ENCODE data around the gene OGFOD1. TPM values are rescaled to one million over a fixed set of nuclear protein-coding genes. Genes with fewer than 3 reads are reported as not detected.

Gene OGFOD1
- polyA plus RNA-seq, 3 donors = 8.2 to 37.9 (median 23.4) TPM

GRCh38 chr16:56506941-56507340 lies 55.6 kb downstream of the OGFOD1 start:
- Histone ChIP-seq H4K20me1 (ENCODE audit: insufficient read depth, low read length) (peaks cover 2% of the 10 kb centered on the region), H3K4me3 (replicated peaks in 1 of 3; ENCODE audit: low read depth in 2 of 3, low read length in 3 of 3) (no peak overlapping the region), H3K4me1 (ENCODE audit: control insufficient read depth in 1 of 2, insufficient read depth in 2 of 2, low read length in 2 of 2) (no peaks in the 10 kb centered on the region), H3K27me3 (ENCODE audit: control insufficient read depth in 2 of 2, insufficient read depth in 2 of 2, low read length in 2 of 2) (no peaks in the 10 kb centered on the region), H3K27ac (ENCODE audit: low read depth in 1 of 2, low read length in 2 of 2) (no peak overlapping the region), H3K36me3 (replicated peaks in 1 of 2; ENCODE audit: control insufficient read depth in 1 of 2, insufficient read depth in 2 of 2, low read length in 2 of 2) (peaks cover 69 to 92% of the 10 kb centered on the region in 2 donors), H3K4me2 (replicated peaks; ENCODE audit: extremely low read depth, low read length, poor library complexity, severe bottlenecking) (no peak overlapping the region), H3K9ac (ENCODE audit: insufficient read depth, low read length, poor library complexity, severe bottlenecking) (no peak overlapping the region), H2AFZ (ENCODE audit: insufficient read depth, low read depth, low read length, poor library complexity, severe bottlenecking) (no peak overlapping the region), H3K79me2 (ENCODE audit: insufficient read depth, low read length) (no peaks in the 10 kb centered on the region), H3K9me3 (replicated peaks in 1 of 2; ENCODE audit: control insufficient read depth in 1 of 2, insufficient read depth in 1 of 2, low read length in 2 of 2) (no peaks in the 10 kb centered on the region)
- DNase-seq = no peak
- no peak for TF ChIP-seq CTCF (IDR thresholded peaks at IDR 0.05)
- no peaks in the 10 kb centered on the region for H3K27me3 Mint-ChIP-seq (ENCODE audit: low read depth in 3 of 3)
- peaks cover 66 to 78% of the 10 kb centered on the region in 2 donors for H3K36me3 Mint-ChIP-seq
- H3K9me3 Mint-ChIP-seq = no peaks in the 10 kb centered on the region
- no peak overlapping the region for H3K4me3 Mint-ChIP-seq
- H3K4me1 Mint-ChIP-seq = no peaks in the 10 kb centered on the region
- intact Hi-C loops (cut with micrococcal nuclease) = no loop called here
- H3K27ac Mint-ChIP-seq = no peak overlapping the region

DNA sequence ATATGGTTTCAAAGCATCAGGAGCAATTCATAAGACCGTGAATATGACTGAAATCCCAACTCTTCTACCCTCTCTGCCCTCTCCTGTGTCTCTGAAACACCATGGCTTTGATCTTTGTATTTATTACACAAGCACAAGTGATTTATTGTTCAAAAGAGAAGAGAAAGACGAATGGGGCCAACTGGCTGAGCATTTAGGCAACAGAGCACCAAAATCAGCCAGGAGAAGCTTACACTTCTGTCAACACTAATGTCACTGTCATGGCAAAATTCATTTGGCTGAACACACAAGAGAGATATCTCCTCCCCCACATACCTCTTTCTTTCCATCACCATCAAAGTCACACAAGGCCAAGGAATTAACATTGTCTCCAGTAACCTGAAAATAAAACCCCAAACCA lies 59.2 kb downstream of the OGFOD1 start:
- H3K4me2 ChIP-seq (replicated peaks; ENCODE audit: extremely low read depth, low read length, poor library complexity, severe bottlenecking) = no peak overlapping the region
- H3K9ac ChIP-seq (ENCODE audit: insufficient read depth, low read length, poor library complexity, severe bottlenecking) = no peak overlapping the region
- H3K4me3 ChIP-seq (replicated peaks in 1 of 3; ENCODE audit: low read depth in 2 of 3, low read length in 3 of 3) = no peak overlapping the region
- no peak for DNase-seq
- intact Hi-C loops (cut with micrococcal nuclease) = no loop called here
- H3K79me2 ChIP-seq (ENCODE audit: insufficient read depth, low read length) = no peaks in the 10 kb centered on the region
- no peaks in the 10 kb centered on the region for H3K27me3 ChIP-seq (ENCODE audit: control insufficient read depth in 2 of 2, insufficient read depth in 2 of 2, low read length in 2 of 2)
- H2AFZ ChIP-seq (ENCODE audit: insufficient read depth, low read depth, low read length, poor library complexity, severe bottlenecking) = no peak overlapping the region
- H3K36me3 Mint-ChIP-seq = peaks cover 49 to 56% of the 10 kb centered on the region in 2 donors
- peaks cover 4 to 8% of the 10 kb centered on the region in 2 donors for H3K4me1 ChIP-seq (ENCODE audit: control insufficient read depth in 1 of 2, insufficient read depth in 2 of 2, low read length in 2 of 2)
- no peak for TF ChIP-seq CTCF (IDR thresholded peaks at IDR 0.05)
- H3K4me3 Mint-ChIP-seq = no peak overlapping the region
- H3K9me3 Mint-ChIP-seq = no peaks in the 10 kb centered on the region
- peaks cover 17% of the 10 kb centered on the region for H3K4me1 Mint-ChIP-seq
- no CpG with 5 or more reads among the region's 2 CpGs for WGBS (ENCODE audit: insufficient coverage)
- no peaks in the 10 kb centered on the region for H3K27me3 Mint-ChIP-seq (ENCODE audit: low read depth in 3 of 3)
- no peak overlapping the region for H3K27ac Mint-ChIP-seq
- peaks cover 48 to 68% of the 10 kb centered on the region in 2 donors for H3K36me3 ChIP-seq (replicated peaks in 1 of 2; ENCODE audit: control insufficient read depth in 1 of 2, insufficient read depth in 2 of 2, low read length in 2 of 2)
- H3K27ac ChIP-seq (ENCODE audit: low read depth in 1 of 2, low read length in 2 of 2) = no peak overlapping the region
- H4K20me1 ChIP-seq (ENCODE audit: insufficient read depth, low read length) = peaks cover 16% of the 10 kb centered on the region
- no peaks in the 10 kb centered on the region for H3K9me3 ChIP-seq (replicated peaks in 1 of 2; ENCODE audit: control insufficient read depth in 1 of 2, insufficient read depth in 1 of 2, low read length in 2 of 2)

Measured in CD14-positive monocyte (primary cell).